ENCODE results near the gene XXYLT1. TPM values are rescaled to one million over a fixed set of nuclear protein-coding genes. Genes with fewer than 3 reads are reported as not detected.

Gene XXYLT1
- total and polyA plus RNA-seq, 2 of the 8 experiments (the other 6 are each of a cell fraction or from before 2014, with no cell fraction given): 18.9 to 23.8 TPM

DNA sequence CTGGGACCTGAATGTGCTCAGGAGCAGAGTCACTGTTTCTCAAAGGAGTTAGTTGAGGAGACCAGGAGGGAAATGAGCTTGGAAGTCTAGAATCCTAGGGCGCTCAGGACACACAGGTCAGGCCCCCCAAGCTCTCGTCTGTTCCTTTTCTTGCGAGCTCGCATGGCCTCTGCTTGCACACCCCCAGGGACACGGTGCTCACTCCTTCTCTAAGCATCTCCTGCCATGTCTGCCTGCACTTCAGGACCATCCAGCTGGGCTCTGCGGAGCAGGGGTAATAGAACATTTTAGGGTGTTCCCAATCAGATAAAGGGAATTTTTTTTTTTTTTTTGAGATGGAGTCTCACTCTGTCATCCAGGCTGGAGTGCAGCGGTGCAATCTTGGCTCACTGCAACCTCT is 213.2 kb downstream of the XXYLT1 start:
- Histone ChIP-seq H3K4ac (replicated peaks; ENCODE audit: insufficient read length, low read depth, low read length) (no peak overlapping the region), H3K4me3 (ENCODE audit: extremely low read depth in 1 of 4, insufficient read depth in 2 of 4, low read depth in 3 of 4, low read length in 4 of 4) (no peak overlapping the region), H3K23ac (ENCODE audit: insufficient read length) (no peak overlapping the region), H3K79me2 (ENCODE audit: control insufficient read depth in 1 of 2, insufficient read depth in 2 of 2, low read length in 2 of 2) (no peaks in the 10 kb centered on the region), H2AK5ac (ENCODE audit: low read depth, low read length) (no peak overlapping the region), H3K23me2 (ENCODE audit: low read depth, low read length) (no peaks in the 10 kb centered on the region), H2BK12ac (ENCODE audit: low read depth, low read length) (no peak overlapping the region), H3K9me3 (ENCODE audit: insufficient read depth in 2 of 2, low read depth in 1 of 2, low read length in 1 of 2) (no peaks in the 10 kb centered on the region), H2BK5ac (ENCODE audit: low read depth, low read length) (no peak overlapping the region), H2BK120ac (replicated peaks; ENCODE audit: low read depth, low read length) (no peak overlapping the region), H4K8ac (ENCODE audit: extremely low read depth, insufficient read depth, low read length) (no peak overlapping the region), H2BK20ac (ENCODE audit: low read length) (no peak overlapping the region), H3K14ac (ENCODE audit: insufficient read length) (no peak overlapping the region), H3K56ac (replicated peaks; ENCODE audit: insufficient read length, low read depth, low read length) (no peak overlapping the region), H3K9ac (replicated peaks in 1 of 4; ENCODE audit: extremely low read depth in 1 of 4, low read depth in 3 of 4, low read length in 3 of 4) (no peak overlapping the region), H3K4me2 (ENCODE audit: insufficient read depth in 1 of 2, low read depth in 2 of 2, low read length in 2 of 2) (no peak overlapping the region), H4K91ac (replicated peaks; ENCODE audit: insufficient read length, low read length) (no peak overlapping the region), H3K27me3 (replicated peaks in 1 of 4; ENCODE audit: control insufficient read depth in 3 of 4, extremely low read depth in 1 of 4, insufficient read depth in 3 of 4, low read length in 3 of 4) (no peaks in the 10 kb centered on the region), H4K5ac (ENCODE audit: insufficient read length, low read depth, low read length) (no peak overlapping the region), H4K20me1 (replicated peaks in 1 of 2; ENCODE audit: control insufficient read depth in 1 of 2, insufficient read depth in 2 of 2, low read length in 2 of 2) (no peaks in the 10 kb centered on the region), H2BK15ac (ENCODE audit: low read length) (no peak overlapping the region), H3K4me1 (replicated peaks in 1 of 4; ENCODE audit: control insufficient read depth in 3 of 4, insufficient read depth in 4 of 4, low read length in 3 of 4) (no peaks in the 10 kb centered on the region; a peak in 2 of 7 replicates), H3K18ac (ENCODE audit: extremely low read depth, low read length) (no peak overlapping the region), H3K36me3 (ENCODE audit: control insufficient read depth in 2 of 4, insufficient read depth in 4 of 4, low read length in 3 of 4) (no peaks in the 10 kb centered on the region), H3K79me1 (ENCODE audit: low read depth, low read length) (no peaks in the 10 kb centered on the region), H2AFZ (ENCODE audit: low read length) (no peak overlapping the region), H3K27ac (ENCODE audit: low read depth, low read length) (no peak overlapping the region)
- ChIA-PET CTCF (ENCODE audit: partially characterized antibody) (interaction anchor here (0.6 to 2.6 kb wide), 8 partner anchors 10 to 199 kb away, joined by 3 to 8 read pairs (median 4); no protein-coding TSS in a partner anchor), POLR2A (ENCODE audit: partially characterized antibody) (no interaction called here)
- DNase-seq (ENCODE audit: low read depth in 1 of 2, low spot score in 2 of 2) (no peak), FAIRE-seq (no peak)
- TF ChIP-seq BACH1 (IDR thresholded peaks at IDR 0.05; ENCODE audit: low read length): no peak
- TF ChIP-seq RNF2 (IDR thresholded peaks at IDR 0.05; ENCODE audit: borderline replicate concordance, low read depth, low read length, missing control alignments, poor library complexity, severe bottlenecking): no peak
- TF ChIP-seq CBX5 (IDR thresholded peaks at IDR 0.05; ENCODE audit: low read depth, low read length): no peak
- TF ChIP-seq RXRA (IDR thresholded peaks at IDR 0.05; ENCODE audit: insufficient read depth, low read depth, low read length): no peak
- TF ChIP-seq RFX5 (IDR thresholded peaks at IDR 0.05; ENCODE audit: borderline replicate concordance, low read depth, low read length): no peak
- TF ChIP-seq CBX8 (IDR thresholded peaks at IDR 0.05; ENCODE audit: borderline replicate concordance, low read depth, low read length): no peak
- no peak for TF ChIP-seq SIX5 (IDR thresholded peaks at IDR 0.05; ENCODE audit: low read depth, low read length)
- TF ChIP-seq E2F6 (IDR thresholded peaks at IDR 0.05): no peak
- no peak for TF ChIP-seq BCL11A (IDR thresholded peaks at IDR 0.05; ENCODE audit: low read depth in 2 of 2, low read length in 2 of 2)
- WGBS, 2 experiments (ENCODE audit: extremely low coverage in 1 of 2, insufficient coverage in 1 of 2, insufficient read length in 1 of 2, insufficient replicate concordance in 2 of 2, low coverage in 1 of 2, low lambda C conversion rate in 2 of 2, missing lambda C conversion rate in 1 of 2): 98% methylated on average over 6 of the region's 7 CpGs; no CpG with 5 or more reads in 1 of the 2 experiments
